ENCODE data around the gene SPEG. TPM values are rescaled to one million over a fixed set of nuclear protein-coding genes. Genes with fewer than 3 reads are reported as not detected.

SPEG gene
- total and polyA plus RNA-seq, 2 of the 13 experiments (the other 11 are each of a cell fraction or from before 2014, with no cell fraction given): 0.18 to 0.24 TPM

GRCh38 chr2:219439506-219439905, 4.9 kb downstream of the SPEG start:
- Histone ChIP-seq H4K20me1 (ENCODE audit: insufficient read depth, low read length) (no peaks in the 10 kb centered on the region; the same call in 1 of the 2 replicates), H3K27me3 (ENCODE audit: control insufficient read depth in 1 of 2, insufficient read depth in 2 of 2, low read length in 2 of 2) (peaks cover 30 to 90% of the 10 kb centered on the region in 2 experiments), H3K4me1 (ENCODE audit: insufficient read depth, low read length) (no peaks in the 10 kb centered on the region), H3K79me2 (ENCODE audit: insufficient read depth, low read length) (no peaks in the 10 kb centered on the region), H3K9ac (ENCODE audit: insufficient read depth, low read depth, low read length) (no peak overlapping the region), H3K27ac (ENCODE audit: extremely low read length, insufficient read depth, low read length) (no peak overlapping the region), H3K9me3 (ENCODE audit: low read length) (no peaks in the 10 kb centered on the region), H3K36me3 (replicated peaks in 1 of 2; ENCODE audit: control insufficient read depth in 1 of 2, insufficient read depth in 2 of 2, low read length in 2 of 2) (no peaks in the 10 kb centered on the region), H2AFZ (ENCODE audit: low read length) (no peak overlapping the region), H3K4me2 (ENCODE audit: low read depth, low read length) (no peak overlapping the region), H3K4me3 (replicated peaks in 1 of 3; ENCODE audit: insufficient read depth in 1 of 3, low read depth in 2 of 3, low read length in 3 of 3) (no peak overlapping the region)
- ChIA-PET CTCF (ENCODE audit: low intra/inter-chr PET ratio, low total read pairs) (no interaction called here), POLR2A (no interaction called here)
- WGBS (ENCODE audit: low lambda C conversion rate): 33% methylated on average over 6 of the region's 6 CpGs
- BruUV-seq (replicated peaks): no TSS peak
- ATAC-seq (no peak), FAIRE-seq (no peak), DNase-seq (ENCODE audit: low spot score) (no peak)
- in situ Hi-C loops (cut with HindIII; ENCODE audit: extremely low pct_ligation_motif_present, low pct_unique_long_range_greater_than_20kb) (no loop called here), intact Hi-C loops (cut with micrococcal nuclease; ENCODE audit: unreplicated experiment) (no loop called here)
- TF ChIP-seq HMGXB3 (CRISPR knock-in tag; IDR thresholded peaks at IDR 0.05; ENCODE audit: borderline replicate concordance): no peak
- no peak for TF ChIP-seq ZNF576 (CRISPR knock-in tag; IDR thresholded peaks at IDR 0.05)
- no peak for TF ChIP-seq ATF2 (CRISPR knock-in tag; IDR thresholded peaks at IDR 0.05)
